ENCODE data around the gene TWSG1. TPM values are rescaled to one million over a fixed set of nuclear protein-coding genes. Genes with fewer than 3 reads are reported as not detected.

Gene TWSG1
- total RNA-seq, 1 donor = 157 TPM

GRCh38 chr18:9379118-9379517 lies 44.5 kb downstream of the TWSG1 start:
- TF ChIP-seq CTCF (IDR thresholded peaks at IDR 0.05; ENCODE audit: insufficient read depth, low read length) = no peak
- H3K4me3 ChIP-seq (ENCODE audit: low read depth, low read length) = no peak overlapping the region
- no peak for DNase-seq (ENCODE audit: low read depth)

GRCh38 chr18:9380101-9380500 lies 45.5 kb downstream of the TWSG1 start:
- H3K4me3 ChIP-seq (ENCODE audit: low read depth, low read length) = no peak overlapping the region
- DNase-seq (ENCODE audit: low read depth) = peak; percentile 9

GRCh38 chr18:9380621-9381395 lies 46.2 kb downstream of the TWSG1 start:
- no peak for TF ChIP-seq CTCF (IDR thresholded peaks at IDR 0.05; ENCODE audit: insufficient read depth, low read length)
- no peak overlapping the region for H3K4me3 ChIP-seq (ENCODE audit: low read depth, low read length)
- peak; percentile 63 for DNase-seq (ENCODE audit: low read depth)

More at GRCh38 chr18:9380101-9380500, 45.5 kb downstream of the TWSG1 start:
- TF ChIP-seq CTCF (IDR thresholded peaks at IDR 0.05; ENCODE audit: insufficient read depth, low read length) = no peak

GRCh38 chr18:9386879-9387278 lies 52.3 kb downstream of the TWSG1 start:
- DNase-seq (ENCODE audit: low read depth) = no peak
- TF ChIP-seq CTCF (IDR thresholded peaks at IDR 0.05; ENCODE audit: insufficient read depth, low read length) = no peak
- no peak overlapping the region for H3K4me3 ChIP-seq (ENCODE audit: low read depth, low read length)

- no peak for DNase-seq (ENCODE audit: low read depth)
- TF ChIP-seq CTCF (IDR thresholded peaks at IDR 0.05; ENCODE audit: insufficient read depth, low read length) = no peak
These were observed 53.3 kb downstream of the TWSG1 start for GRCh38 chr18:9387891-9388290.

GRCh38 chr18:9389706-9390105 lies 55.1 kb downstream of the TWSG1 start:
- no peak for TF ChIP-seq CTCF (IDR thresholded peaks at IDR 0.05; ENCODE audit: insufficient read depth, low read length)
- H3K4me3 ChIP-seq (ENCODE audit: low read depth, low read length) = no peak overlapping the region
- no peak for DNase-seq (ENCODE audit: low read depth)

More at GRCh38 chr18:9387891-9388290, 53.3 kb downstream of the TWSG1 start:
- H3K4me3 ChIP-seq (ENCODE audit: low read depth, low read length) = no peak overlapping the region

Data from fibroblast of the aortic adventitia (primary cell).